ENCODE results near the gene C2CD4D.

C2CD4D gene

DNA sequence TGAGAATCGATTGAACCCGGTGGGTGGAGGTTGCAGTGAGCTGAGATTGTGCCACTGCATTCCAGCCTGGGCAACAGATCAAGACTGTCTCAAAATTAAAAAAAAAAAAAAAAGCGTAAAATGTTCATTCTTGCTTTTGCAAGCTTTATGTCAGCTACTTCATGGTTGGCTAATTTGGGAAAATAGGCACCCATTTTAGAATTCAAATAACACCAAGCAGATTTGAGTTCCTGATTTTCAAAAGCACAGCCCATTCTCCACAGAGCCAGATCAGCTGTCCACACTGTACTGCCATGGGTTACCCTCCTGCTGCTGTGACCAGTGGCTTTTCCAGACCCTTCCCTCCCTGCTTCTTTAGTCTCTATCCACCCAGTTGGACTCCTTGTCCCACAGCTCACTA lies 9.5 kb upstream of the C2CD4D start:
- Histone ChIP-seq H2AFZ (ENCODE audit: low read length) (no peak overlapping the region), H4K20me1 (ENCODE audit: insufficient read depth, low read length) (no peaks in the 10 kb centered on the region), H3K4me2 (ENCODE audit: low read depth, low read length) (no peak overlapping the region)

DNA sequence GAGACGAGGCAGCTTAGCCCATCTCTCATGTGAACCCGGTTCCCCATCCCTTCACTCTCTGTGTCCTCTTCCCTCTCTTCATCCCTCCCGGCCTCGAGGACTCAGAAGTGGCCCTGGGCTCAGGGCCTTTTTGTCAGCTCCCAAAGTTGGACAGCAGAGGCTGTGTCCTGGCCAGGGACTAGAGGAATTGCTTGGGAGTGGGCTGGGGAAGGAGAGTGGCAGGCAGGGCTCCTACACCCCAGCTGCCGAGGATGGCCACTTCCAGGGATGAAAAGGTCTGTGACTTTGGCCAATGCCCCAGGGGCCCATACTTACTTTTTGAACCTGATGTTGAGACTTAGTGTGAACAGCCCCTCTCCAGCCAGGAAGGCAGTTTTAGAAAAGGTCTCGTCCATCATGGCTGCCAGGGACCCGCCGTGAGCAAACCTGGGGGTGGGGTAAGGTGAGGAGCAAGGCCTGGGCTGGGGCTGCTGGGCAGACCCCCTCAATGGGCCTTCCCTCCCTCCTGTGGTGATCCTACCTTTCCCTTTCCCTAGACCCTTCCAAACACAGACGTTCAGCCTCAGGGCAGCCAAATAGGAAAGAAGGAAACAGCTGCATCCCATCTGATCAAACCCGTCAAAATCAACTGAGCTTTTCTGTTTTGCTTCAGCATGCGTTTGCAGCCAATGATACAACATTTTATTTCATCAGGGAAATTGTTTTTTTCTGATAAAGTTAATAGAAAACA lies 8.4 kb upstream of the C2CD4D start:
- H3F3A ChIP-seq (ENCODE audit: insufficient read depth, low read length), result no peaks in the 10 kb centered on the region
- no peaks in the 10 kb centered on the region for H4K20me1 ChIP-seq (ENCODE audit: insufficient read depth, low read length)
- no peak overlapping the region for H3K9ac ChIP-seq (ENCODE audit: low read length)
- H3K27me3 ChIP-seq (replicated peaks; ENCODE audit: insufficient read depth, low read length), result no peaks in the 10 kb centered on the region
- TF ChIP-seq EZH2phosphoT487 (IDR thresholded peaks at IDR 0.05; ENCODE audit: low read length) (no peak), EZH2 (optimal IDR thresholded peaks at IDR 0.05; ENCODE audit: low read depth, low read length) (no peak)
- TF ChIP-seq, protein P1, sequence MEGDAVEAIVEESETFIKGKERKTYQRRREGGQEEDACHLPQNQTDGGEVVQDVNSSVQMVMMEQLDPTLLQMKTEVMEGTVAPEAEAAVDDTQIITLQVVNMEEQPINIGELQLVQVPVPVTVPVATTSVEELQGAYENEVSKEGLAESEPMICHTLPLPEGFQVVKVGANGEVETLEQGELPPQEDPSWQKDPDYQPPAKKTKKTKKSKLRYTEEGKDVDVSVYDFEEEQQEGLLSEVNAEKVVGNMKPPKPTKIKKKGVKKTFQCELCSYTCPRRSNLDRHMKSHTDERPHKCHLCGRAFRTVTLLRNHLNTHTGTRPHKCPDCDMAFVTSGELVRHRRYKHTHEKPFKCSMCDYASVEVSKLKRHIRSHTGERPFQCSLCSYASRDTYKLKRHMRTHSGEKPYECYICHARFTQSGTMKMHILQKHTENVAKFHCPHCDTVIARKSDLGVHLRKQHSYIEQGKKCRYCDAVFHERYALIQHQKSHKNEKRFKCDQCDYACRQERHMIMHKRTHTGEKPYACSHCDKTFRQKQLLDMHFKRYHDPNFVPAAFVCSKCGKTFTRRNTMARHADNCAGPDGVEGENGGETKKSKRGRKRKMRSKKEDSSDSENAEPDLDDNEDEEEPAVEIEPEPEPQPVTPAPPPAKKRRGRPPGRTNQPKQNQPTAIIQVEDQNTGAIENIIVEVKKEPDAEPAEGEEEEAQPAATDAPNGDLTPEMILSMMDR (IDR thresholded peaks at IDR 0.05; ENCODE audit: low read length), result no peak
- no peaks in the 10 kb centered on the region for H3K36me3 ChIP-seq (replicated peaks; ENCODE audit: insufficient read depth, low read length)
- no peaks in the 10 kb centered on the region for H3K9me2 ChIP-seq (replicated peaks; ENCODE audit: insufficient read depth, low read length)
- no peak overlapping the region for H2AFZ ChIP-seq (ENCODE audit: low read length)
- no peak for DNase-seq
- H3K4me3 ChIP-seq (ENCODE audit: low read length), result no peak overlapping the region
- no peaks in the 10 kb centered on the region for H3K9me3 ChIP-seq (replicated peaks; ENCODE audit: insufficient read depth, low read length)
- no peak overlapping the region for H3K27ac ChIP-seq (ENCODE audit: low read length)
- no peaks in the 10 kb centered on the region for H3K79me2 ChIP-seq (ENCODE audit: low read length)
- peaks cover 11% of the 10 kb centered on the region for H3K4me1 ChIP-seq (ENCODE audit: low read length)
- no peak overlapping the region for H3K4me2 ChIP-seq (ENCODE audit: low read depth, low read length)

More for the DNA sequence above, 9.5 kb upstream of the C2CD4D start:
- no peaks in the 10 kb centered on the region for H3K79me2 ChIP-seq (ENCODE audit: low read length)
- H3K9ac ChIP-seq (ENCODE audit: low read length), result no peak overlapping the region
- H3K9me2 ChIP-seq (replicated peaks; ENCODE audit: insufficient read depth, low read length), result no peaks in the 10 kb centered on the region
- H3K27me3 ChIP-seq (replicated peaks; ENCODE audit: insufficient read depth, low read length), result no peaks in the 10 kb centered on the region
- no peaks in the 10 kb centered on the region for H3K9me3 ChIP-seq (replicated peaks; ENCODE audit: insufficient read depth, low read length)
- H3K4me1 ChIP-seq (ENCODE audit: low read length), result peaks cover 11% of the 10 kb centered on the region
- H3K36me3 ChIP-seq (replicated peaks; ENCODE audit: insufficient read depth, low read length), result no peaks in the 10 kb centered on the region
- TF ChIP-seq EZH2phosphoT487 (IDR thresholded peaks at IDR 0.05; ENCODE audit: low read length) (no peak), EZH2 (optimal IDR thresholded peaks at IDR 0.05; ENCODE audit: low read depth, low read length) (no peak)
- TF ChIP-seq, protein P1 (IDR thresholded peaks at IDR 0.05; ENCODE audit: low read length), result no peak
- H3F3A ChIP-seq (ENCODE audit: insufficient read depth, low read length), result no peaks in the 10 kb centered on the region
- H3K27ac ChIP-seq (ENCODE audit: low read length), result no peak overlapping the region
- H3K4me3 ChIP-seq (ENCODE audit: low read length), result no peak overlapping the region
- no peak for DNase-seq

DNA sequence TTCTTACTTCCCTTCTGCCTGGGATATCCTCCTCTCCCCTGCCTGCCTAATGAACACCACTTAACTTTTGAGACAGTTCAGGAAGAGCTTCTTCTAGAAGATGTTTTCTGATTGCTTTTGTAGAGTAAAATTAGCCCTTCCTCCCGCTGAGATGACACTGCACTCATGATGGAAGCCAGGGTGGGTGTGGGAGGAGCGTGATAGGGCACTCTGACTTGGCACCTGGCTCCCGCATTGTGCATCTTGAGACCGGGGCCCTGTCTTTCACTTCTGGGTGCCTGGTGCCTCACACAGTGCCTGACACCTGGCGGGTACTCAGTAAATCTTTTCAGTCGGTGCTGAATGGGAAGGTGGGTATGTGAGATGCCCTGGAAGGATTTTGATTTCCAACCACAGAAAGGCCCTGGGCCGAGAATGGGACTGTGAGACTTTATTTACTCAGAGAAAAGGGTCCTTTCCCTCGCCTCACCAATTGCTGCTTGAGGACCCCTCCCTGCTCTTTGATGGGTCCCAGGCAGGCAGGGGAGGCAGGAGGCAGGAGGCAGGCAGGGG lies 7.1 kb upstream of the C2CD4D start:
- Histone ChIP-seq H2AFZ (ENCODE audit: low read length) (peak overlapping the region; percentile 66), H3K79me2 (ENCODE audit: low read length) (no peaks in the 10 kb centered on the region), H3K9ac (ENCODE audit: low read length) (no peak overlapping the region), H3K9me2 (replicated peaks; ENCODE audit: insufficient read depth, low read length) (no peaks in the 10 kb centered on the region), H3K27ac (ENCODE audit: low read length) (peak overlapping the region; percentile 6; the same call in 1 of the 2 replicates), H3K36me3 (replicated peaks; ENCODE audit: insufficient read depth, low read length) (no peaks in the 10 kb centered on the region), H3K4me1 (ENCODE audit: low read length) (peaks cover 11% of the 10 kb centered on the region), H4K20me1 (ENCODE audit: insufficient read depth, low read length) (no peaks in the 10 kb centered on the region), H3F3A (ENCODE audit: insufficient read depth, low read length) (no peaks in the 10 kb centered on the region), H3K4me2 (ENCODE audit: low read depth, low read length) (peak overlapping the region; percentile 30; the same call in 1 of the 2 replicates), H3K27me3 (replicated peaks; ENCODE audit: insufficient read depth, low read length) (no peaks in the 10 kb centered on the region), H3K9me3 (replicated peaks; ENCODE audit: insufficient read depth, low read length) (no peaks in the 10 kb centered on the region), H3K4me3 (ENCODE audit: low read length) (no peak overlapping the region; the same call in 1 of the 2 replicates)
- TF ChIP-seq EZH2phosphoT487 (IDR thresholded peaks at IDR 0.05; ENCODE audit: low read length) (no peak), EZH2 (optimal IDR thresholded peaks at IDR 0.05; ENCODE audit: low read depth, low read length) (no peak)
- DNase-seq, result peak; percentile 68

Data from MM.1S (cell line).